A549 (cell line): ENCODE data around the gene ACTR3C.

ENCODE experiments used
- JUN ChIP-seq, 2 experiments: fragments of >200 bp; sonication (Bioruptor Twin); formaldehyde crosslinking; IDR thresholded peaks; 2 replicates in 1 of 2; 3 replicates in 1 of 2; pipeline ENCODE4 v1.6.1; 2016 to 2017
- JUNB ChIP-seq: fragments of >200 bp; sonication (Bioruptor Twin); formaldehyde crosslinking; IDR thresholded peaks from 2 replicates; pipeline ENCODE4 v1.6.1; 2016
- PHF8 ChIP-seq: fragments of 200-600 bp; sonication (generic); IDR thresholded peaks from 2 replicates; pipeline ENCODE4 v1.6.1; 2016; ENCODE audit warnings: low read depth, mild to moderate bottlenecking, antibody characterized with exemption, moderate library complexity, borderline replicate concordance
- RAD21 ChIP-seq, 2 experiments: fragments of >200 bp in 1 of 2; sonication (Bioruptor Twin) in 1 of 2; formaldehyde crosslinking in 1 of 2; IDR thresholded peaks in 1 of 2; conservative IDR thresholded peaks in 1 of 2; 2 replicates in 1 of 2; 3 replicates in 1 of 2; pipeline ENCODE4 v1.6.1; 2012 to 2018; ENCODE audit warnings: inconsistent platforms in 1 of 2
- RCOR1 ChIP-seq: fragments of 150-350 bp; IDR thresholded peaks from 2 replicates; pipeline ENCODE4 v1.6.1; 2014; ENCODE audit warnings: antibody characterized with exemption, low read length, low read depth
- RNF2 ChIP-seq: fragments of 200-600 bp; sonication (generic); IDR thresholded peaks from 2 replicates; pipeline ENCODE4 v1.6.1; 2016; ENCODE audit warnings: low read depth, mild to moderate bottlenecking, antibody characterized with exemption, moderate library complexity, borderline replicate concordance
- ZNF302 ChIP-seq: fragments of 250-450 bp; sonication (Bioruptor Pico); IDR thresholded peaks from 2 replicates; pipeline ENCODE4 v1.9.0; 2021; ENCODE audit warnings: inconsistent platforms, mild to moderate bottlenecking, moderate library complexity
- TF ChIP-seq, protein P1 (sequence below): fragments of >200 bp; sonication (Bioruptor Twin); formaldehyde crosslinking; IDR thresholded peaks from 3 replicates; pipeline ENCODE4 v1.5.1; 2016
- TF ChIP-seq, protein P2 (sequence below): IDR thresholded peaks from 2 replicates; pipeline ENCODE4 v1.6.1; 2012
- TF ChIP-seq, protein P3 (sequence below): IDR thresholded peaks from 2 replicates; pipeline ENCODE4 v1.6.1; 2012

DNA sequence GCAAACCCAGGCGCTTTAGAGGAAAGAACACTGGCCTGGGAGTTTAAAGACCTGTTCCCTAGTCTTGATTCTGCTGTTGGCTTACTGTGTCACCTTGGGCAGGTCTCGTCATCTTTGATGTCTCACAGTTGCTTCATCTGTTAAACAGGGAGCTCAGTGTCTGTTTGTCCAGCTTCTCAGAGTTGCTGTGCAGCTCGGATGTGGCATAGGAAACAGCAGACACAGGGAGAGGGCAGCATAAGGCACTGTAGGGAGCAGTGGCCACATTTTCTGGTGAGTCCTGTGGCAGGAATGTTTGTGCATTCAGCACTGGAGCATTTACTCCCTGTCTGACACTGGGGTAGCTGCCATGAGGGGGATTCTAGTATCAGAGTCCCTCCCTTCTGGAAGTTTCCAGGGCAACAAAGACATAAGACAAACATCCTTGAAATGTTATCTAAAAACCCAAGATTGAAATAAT, 47.3 kb upstream of the ACTR3C start:
- TF ChIP-seq, protein P1, sequence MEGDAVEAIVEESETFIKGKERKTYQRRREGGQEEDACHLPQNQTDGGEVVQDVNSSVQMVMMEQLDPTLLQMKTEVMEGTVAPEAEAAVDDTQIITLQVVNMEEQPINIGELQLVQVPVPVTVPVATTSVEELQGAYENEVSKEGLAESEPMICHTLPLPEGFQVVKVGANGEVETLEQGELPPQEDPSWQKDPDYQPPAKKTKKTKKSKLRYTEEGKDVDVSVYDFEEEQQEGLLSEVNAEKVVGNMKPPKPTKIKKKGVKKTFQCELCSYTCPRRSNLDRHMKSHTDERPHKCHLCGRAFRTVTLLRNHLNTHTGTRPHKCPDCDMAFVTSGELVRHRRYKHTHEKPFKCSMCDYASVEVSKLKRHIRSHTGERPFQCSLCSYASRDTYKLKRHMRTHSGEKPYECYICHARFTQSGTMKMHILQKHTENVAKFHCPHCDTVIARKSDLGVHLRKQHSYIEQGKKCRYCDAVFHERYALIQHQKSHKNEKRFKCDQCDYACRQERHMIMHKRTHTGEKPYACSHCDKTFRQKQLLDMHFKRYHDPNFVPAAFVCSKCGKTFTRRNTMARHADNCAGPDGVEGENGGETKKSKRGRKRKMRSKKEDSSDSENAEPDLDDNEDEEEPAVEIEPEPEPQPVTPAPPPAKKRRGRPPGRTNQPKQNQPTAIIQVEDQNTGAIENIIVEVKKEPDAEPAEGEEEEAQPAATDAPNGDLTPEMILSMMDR = no peak
- TF ChIP-seq RAD21 (conservative IDR thresholded peaks at IDR 0.05 in 1 of 2, IDR thresholded peaks at IDR 0.05 in 1 of 2) (no peak), PHF8 (no peak), RCOR1 (no peak), ZNF302 (CRISPR knock-in tag) (no peak), RNF2 (no peak), JUNB (no peak), JUN (IDR thresholded peaks at IDR 0.05) (no peak)
- TF ChIP-seq, protein P2, sequence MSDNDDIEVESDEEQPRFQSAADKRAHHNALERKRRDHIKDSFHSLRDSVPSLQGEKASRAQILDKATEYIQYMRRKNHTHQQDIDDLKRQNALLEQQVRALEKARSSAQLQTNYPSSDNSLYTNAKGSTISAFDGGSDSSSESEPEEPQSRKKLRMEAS = no peak
- TF ChIP-seq, protein P3, sequence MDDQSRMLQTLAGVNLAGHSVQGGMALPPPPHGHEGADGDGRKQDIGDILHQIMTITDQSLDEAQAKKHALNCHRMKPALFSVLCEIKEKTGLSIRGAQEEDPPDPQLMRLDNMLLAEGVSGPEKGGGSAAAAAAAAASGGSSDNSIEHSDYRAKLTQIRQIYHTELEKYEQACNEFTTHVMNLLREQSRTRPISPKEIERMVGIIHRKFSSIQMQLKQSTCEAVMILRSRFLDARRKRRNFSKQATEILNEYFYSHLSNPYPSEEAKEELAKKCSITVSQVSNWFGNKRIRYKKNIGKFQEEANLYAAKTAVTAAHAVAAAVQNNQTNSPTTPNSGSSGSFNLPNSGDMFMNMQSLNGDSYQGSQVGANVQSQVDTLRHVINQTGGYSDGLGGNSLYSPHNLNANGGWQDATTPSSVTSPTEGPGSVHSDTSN = no peak
